Epidermal melanocyte (primary cell): ENCODE measurements around the gene KCNJ15.
"Not testable (repeated sequence)": the region's sequence is repeated elsewhere in the genome, so short reads cannot be mapped to it uniquely, and the experiment has no call there.

Experiments used
- DNase-seq: peaks from one replicate; pipeline ENCODE4 v3.0.0; 2011; ENCODE audit warnings: low spot score; ENCODE audit not compliant: insufficient read length

KCNJ15 gene

DNA sequence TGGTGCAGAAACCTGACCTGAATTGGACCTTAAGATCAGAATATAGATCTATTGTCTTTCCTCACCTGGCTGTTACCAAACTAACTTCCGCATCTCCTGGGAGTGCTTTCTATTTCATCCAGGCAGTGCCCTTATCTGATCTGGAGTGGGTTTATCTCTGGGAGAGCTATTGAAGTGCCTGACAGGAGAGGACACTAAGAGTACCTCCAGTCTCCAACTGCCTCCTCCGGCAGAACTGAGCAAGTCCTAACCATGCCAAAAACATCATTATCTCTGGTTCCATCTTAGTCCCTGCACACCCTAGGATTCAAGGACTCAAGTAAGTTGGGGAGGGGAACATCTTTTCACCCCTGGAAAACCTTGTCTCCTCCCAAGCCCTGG, 12.4 kb upstream of the KCNJ15 start:
- no peak for DNase-seq

DNA sequence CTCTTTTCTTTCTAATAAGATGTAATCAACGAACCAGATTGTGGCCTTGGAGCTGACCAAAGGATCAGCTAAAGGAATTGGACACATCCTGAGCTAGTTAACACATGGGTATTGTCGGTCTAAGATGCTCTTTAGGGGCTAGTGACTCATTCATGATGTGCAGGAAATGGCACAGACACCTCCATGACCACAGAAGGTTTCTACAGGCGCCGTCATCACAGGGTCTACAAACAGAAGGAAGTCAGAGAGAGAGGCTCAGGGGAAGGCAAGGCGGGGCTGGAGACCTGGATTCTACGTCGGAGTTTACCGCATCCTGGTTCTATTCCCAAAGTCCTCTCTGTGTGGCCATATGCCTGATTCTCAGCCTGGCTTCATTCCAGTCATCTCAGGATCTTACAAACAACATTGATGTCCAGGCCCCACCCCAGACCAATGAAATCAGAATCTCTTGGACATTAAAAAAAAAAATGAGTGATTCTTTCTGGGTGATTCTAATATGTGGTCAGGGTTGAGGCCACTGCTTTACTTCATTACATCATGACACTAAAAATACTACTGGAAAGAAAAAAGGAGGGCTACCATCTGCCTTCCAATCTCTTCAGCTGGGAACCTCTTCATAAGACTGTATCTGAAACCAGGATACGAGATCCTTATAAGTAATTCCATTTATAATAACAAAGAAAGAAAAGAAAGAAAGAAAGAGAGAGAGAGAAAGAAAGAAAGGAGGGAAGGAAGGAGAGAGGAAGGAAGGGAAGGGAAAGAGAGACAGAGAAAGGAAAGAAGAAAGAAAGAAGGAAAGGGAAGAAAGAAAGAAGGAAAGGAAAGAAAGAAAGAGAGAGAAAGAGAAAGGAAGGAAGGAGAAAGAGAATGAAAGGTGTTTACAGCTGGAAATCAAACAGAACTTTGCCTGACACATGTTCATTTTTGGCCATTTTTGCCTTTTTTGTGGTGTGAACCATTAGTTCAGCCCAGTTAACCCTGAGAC, 11.6 kb upstream of the KCNJ15 start:
- DNase-seq = no peak

DNA sequence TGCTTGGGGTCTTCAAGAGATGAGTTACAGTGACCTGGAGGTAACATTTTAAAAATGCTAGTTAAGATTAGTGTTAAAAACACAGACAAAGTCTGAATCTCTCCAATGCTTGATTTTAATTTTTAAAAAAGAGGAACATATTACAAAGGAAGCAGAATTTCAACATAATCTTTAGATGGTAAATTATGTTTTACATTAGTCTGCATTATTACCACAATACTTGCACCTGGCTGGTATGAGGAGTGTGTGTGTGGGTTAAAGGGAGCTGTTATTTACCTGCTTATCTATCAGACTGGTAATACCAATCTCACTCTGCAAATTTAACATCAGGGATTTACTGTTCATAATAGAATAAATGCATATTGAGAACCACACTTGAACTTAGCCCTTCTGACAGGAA, 10.3 kb upstream of the KCNJ15 start:
- no peak for DNase-seq

DNA sequence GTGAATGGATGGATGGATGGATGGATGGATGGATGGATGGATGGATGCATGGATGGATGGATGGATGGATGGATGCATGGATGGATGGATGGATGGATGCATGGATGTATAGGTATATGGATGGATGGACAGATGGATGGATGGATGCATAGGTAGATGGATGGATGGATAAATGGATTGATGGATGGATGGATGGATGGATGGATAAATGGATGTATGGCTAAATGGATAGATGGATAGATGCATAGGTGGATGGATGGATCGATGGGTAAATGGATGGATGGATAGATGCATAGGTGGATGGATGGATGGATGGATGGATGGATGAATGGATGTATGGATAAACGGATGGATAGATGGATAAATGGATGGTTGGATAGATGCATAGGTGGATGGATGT, 9.7 kb upstream of the KCNJ15 start:
- not testable (repeated sequence) for DNase-seq

DNA sequence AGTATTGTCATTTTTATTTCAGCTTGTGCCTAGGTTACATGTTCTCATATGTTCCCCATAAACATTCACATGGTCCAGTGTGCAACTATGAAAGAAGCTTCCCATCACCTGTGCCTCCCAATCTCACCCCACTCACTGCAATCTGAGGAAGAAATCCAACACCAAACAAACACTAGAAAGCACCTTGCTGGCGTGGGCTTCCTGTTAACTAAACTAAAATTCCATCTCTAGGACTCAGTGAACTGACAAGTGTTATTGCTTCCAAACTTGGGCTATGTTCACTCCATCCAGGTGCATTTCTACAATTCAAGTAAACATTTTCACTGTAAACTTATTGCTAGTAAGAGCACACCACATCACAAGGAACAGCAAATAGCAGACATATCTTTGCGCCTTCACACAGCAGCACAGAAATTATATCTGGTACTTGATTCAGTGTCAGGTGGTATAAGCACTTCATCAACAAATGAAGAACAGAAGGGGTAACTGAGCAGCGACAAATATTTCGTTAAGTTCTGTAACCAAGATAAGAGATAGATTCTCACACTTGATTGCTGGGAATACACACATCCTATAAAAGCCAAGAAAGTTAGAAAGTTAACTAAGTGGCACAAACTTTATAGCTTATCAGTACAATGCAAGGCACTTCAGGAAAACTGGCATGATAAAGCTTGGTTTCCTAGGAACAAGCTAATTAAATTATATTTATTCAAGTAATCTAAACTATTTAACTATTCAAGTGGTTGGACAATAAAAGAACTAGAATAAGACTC, 8.9 kb upstream of the KCNJ15 start:
- DNase-seq = no peak

DNA sequence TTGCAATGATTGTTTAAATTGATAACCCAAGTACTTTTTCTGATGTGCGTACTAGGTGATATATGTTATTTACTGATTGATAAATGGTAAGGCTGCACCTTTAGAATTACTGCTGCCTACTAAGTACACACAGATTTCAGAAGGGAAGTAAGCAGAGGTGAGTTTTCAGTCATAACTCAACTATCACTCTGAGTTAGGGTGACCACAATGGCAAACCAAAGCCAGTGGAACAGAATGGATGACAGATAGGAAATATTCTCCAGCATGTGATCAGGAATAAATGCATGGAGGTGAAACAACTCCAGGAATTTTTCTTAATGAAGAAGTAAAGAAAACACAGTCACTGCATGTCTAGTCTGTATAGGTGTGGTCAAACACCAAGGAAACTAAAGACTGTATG, 7.5 kb upstream of the KCNJ15 start:
- no peak for DNase-seq

DNA sequence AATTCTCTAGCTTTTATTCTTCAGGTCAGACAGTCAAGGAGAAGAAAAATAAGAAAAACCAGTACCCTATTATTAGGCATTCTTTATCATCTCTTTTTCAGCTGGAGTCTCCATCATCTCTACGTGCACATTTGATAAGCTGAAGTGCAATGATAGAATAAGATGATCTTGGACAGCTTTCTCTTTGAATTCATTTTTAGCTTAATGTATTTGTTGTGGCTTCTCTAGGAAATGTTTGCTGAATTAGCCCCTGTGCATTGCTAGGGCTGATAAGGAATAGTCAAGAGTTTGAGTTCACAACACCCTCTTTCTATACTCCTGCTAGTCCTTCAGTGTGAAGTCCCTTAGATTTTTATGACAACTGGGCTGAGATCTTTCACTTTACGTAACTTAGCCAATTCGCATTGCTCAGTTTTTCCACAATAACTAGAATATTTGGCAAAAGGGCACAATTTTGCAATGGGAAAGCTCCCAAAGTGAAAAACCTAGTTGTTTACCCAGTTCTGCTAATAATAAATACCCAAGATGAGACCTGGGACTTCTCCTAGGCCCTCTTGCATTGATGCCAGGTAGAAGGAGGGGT, 7.0 kb upstream of the KCNJ15 start:
- no peak for DNase-seq

DNA sequence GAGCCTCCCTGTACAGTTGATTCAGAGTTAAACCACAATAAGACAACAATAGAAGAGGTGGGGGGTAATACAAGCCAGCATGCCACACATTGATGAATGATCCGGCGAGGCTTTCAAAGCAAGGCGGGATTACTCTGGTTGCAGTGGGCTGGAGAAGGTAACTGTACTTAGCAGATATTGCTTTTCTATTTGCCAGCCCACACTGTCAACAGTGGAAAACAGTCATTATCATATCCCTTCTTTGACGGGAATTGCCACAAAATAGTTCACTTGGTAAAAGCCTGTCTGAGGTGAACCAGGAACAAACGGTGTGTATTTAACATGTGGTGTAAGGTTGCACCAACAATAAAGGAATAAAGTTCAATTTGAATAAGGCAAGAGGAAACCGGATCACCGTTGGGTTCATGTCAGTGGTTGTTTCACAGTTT, 5.8 kb upstream of the KCNJ15 start:
- DNase-seq = no peak

DNA sequence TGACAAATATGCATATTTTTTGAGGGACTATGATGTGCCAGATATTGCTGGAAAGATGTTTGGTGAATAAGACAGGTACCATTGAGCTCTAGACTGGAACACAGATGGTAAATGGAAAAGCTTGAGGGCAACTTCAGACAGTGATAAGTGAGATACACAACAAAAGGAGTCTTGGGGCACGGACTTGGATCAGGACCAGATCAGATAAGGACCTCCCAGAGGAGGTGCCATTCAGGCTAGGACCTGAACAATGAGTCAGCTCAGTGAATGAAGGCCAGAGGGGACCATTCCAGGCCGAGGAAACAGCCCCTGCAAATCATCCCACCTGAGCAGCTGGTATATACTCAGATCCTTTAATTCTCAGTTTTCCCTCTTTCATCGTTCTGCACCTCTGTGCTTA, 1.8 kb upstream of the KCNJ15 start:
- DNase-seq = no peak

DNA sequence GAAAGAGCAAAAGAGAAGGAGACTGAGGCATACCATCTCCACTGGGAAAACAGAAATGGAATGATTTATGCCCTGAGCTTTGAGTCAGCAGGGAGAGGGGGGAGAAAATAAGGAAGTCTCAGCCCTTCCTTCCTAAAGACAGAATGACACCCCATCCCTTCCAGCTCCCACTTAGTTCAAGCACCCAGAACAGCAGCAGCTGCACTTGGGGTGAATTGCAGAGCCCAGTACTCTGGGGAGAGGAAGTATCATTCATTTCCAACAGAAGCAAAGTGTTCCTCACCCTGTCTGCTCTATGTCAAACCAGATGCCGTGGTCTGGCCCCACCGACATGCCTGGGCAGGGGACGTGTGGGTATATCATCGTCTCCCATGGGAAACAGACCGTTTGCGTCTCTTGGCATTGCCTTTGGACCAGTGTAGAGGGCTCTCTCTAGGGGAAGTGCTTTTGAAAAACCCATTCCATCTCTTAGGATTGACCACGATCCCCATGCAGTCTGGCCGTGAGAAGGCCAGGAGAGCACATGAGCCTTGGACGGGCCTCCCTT, 1.1 kb upstream of the KCNJ15 start:
- no peak for DNase-seq

DNA sequence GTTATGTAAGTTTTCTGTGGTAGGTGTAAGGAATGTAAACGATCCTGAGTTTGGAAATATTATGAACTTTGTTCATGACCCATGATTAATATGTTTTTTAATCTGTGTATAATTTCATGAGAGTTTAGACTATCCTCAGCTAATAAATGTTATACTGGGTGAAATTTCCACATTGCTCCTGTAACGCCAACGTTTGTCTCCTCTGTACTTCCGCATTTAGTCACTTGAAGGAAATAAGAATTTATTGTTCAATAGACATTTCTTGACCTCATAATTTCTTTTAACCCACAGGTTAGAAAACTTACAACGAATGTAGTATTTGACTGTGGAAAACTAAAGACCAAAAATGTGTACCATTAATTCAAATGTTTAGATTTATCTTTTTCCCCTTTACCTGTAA, 876 bp downstream of the KCNJ15 start:
- no peak for DNase-seq

DNA sequence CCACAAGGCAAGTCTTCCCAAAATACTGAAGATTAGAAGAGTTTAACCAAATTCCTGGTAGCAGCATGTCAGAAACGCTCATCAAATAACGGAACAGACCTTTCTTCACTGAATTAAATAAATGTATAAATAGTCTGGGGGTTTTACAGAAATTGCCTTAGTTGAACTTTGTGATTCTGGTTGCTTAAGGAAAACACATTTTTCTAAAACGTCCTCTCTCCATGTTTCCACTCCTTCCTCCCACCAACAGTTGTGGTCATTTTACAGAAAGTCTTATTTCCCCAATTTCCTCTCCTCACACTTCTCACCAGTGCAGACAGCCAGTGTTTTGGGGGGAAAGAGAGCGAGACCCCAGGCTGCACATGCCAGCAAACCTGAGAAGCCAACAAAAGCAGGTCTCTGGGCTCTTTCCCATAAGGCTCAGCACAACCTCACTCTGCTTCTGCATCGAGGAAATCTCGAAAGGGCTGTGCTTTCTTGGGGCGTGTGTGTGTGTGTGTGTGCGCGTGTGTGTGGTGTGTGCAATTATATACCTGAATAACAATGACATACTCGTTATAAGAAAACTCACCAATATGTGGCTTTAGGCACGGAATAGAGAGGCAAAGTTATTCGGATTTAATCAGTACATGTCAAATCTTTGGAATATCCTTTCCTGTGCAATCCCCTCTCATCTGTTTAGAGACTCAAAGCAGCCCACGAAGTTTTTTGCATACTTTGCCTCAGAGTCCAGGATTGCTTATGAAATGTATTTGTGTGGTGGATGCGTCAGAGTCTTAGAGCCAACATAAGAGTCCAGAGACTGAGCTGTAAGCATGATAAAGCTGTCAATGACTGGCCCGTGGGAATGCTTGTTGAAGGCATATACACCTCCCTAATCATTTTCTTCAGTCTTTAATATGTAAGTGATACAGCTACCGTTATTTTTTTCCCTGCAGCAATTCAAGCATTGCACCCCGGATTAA, 2.0 kb downstream of the KCNJ15 start:
- no peak for DNase-seq

DNA sequence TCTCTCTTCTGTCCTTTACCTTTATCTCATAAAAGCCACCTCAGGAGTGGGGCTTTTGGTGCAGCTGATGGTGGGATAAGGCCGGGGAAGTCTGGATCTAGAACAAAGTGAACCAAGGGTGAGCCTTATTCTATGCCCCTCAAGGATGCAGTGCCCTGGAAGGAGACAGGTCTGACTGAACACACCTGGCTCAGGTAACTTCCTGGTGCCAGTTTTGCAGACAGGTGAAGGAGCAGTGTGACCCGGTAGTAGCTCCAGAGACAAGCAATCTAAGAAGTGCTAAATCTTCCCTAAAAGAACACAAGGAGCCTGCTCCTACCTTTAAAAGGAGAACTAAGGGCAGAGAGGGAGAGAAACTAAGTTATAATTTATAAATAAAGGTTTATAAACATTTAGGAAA, 2.9 kb downstream of the KCNJ15 start:
- DNase-seq = no peak

DNA sequence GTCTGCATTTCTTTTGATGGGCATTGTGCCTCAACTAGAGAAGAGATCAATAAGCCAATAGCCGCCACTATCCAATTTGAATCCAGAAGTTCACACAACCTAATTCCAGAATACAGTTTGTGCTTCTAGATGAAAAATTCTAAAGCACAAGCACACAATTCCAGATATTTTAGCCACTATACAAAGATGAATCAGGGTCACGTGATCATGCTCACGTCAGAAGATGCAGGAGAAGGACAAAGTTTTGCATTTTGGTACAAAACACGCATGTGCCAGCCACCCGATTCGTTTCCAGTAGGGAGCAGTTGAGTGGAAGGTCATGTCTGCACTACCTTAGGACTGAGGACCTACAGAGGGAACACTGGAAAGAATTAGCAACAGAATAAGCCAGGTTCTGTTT, 3.6 kb downstream of the KCNJ15 start:
- DNase-seq = no peak

DNA sequence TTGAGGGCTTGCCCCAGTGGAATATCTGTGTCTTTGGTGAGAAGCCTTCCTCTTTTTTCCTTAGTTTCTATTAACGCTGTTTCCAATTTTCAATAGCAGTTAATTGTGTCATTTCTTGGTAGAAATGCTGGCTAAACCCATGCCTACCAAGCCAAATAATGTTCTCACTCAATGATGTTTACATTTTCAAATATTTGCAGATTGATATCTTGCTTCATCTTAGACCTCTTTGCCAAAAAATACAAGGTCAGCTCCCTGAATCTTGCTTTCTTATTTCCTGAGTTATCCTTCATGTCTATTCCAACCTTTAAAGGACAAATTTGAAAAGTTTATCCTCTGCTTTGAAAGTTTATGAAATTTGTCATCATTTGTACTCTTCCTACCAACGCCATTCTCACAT, 5.1 kb downstream of the KCNJ15 start:
- DNase-seq = no peak

DNA sequence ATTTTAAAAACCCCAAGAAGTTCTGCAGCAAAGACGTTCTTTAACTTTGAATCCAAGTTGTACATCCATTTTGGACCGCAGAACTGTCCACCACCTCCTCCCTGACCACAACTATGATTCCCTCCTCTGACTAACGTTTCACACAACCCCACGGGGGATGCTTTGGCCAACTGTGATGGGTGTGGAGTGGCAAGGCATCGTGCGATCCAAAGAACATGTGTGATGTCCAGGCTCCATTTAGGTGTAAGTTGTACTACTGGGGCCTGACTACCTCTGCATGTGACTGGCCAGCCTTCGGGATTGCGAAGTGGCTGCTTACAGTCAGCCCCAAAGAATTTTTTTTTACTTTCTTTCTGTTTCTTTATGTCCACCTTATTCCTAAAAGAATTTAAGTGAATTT, 6.7 kb downstream of the KCNJ15 start:
- DNase-seq = no peak

DNA sequence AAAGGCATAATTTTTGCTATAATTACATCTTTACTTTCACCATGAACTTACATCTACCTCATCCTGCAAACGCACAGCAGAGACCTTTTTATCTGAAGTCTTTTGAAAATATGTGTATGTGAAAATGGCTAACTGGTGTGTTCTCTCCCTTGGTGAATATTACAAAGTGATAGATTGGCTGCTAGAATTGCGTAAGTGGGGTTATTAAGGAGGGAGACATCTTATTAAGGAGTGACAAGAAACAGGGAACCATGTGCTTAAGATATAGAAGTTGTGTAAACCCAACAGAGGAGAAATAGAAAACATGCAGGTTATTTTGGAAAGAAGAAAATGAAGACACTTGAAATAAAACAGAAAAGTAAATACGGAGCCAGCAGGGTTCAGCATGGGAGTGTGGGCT, 7.8 kb downstream of the KCNJ15 start:
- no peak for DNase-seq

DNA sequence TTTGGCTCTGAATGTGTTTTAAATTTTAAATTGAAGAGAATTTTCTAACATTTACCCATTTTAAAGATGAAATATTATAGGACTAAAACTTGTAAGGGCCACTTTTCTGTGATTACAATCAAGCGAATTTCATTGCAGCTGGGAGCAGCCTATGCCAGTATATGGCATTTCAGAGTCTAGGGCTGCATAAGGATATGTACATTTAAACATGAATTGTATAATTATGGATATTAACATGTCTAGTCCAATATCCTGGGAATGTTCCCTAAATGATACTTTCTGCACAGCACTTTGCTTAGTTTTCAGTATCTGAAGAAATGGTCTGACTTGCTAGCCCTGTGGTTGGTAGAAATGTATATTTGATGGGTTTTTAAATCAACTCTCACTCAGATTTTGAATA, 8.4 kb downstream of the KCNJ15 start:
- DNase-seq = no peak

DNA sequence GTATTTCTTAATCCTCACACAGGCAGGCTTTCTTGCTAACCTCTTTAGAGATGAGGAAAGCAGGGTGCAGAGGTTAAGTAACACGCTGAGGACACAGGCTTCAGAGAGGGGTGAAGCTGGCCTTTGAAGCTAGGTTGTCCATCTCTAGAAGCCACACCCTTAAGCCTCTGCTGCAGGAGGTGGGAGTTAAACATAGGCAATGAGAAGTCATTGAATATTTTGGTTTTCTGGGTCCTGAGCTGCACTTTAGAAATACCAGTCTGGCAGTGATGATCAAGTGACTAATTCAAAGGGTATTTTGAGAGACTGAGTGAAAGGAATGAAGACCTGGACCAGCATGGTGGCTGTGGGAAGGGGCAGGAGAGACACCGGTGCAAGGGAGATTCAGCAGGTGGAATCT, 9.9 kb downstream of the KCNJ15 start:
- DNase-seq = no peak

DNA sequence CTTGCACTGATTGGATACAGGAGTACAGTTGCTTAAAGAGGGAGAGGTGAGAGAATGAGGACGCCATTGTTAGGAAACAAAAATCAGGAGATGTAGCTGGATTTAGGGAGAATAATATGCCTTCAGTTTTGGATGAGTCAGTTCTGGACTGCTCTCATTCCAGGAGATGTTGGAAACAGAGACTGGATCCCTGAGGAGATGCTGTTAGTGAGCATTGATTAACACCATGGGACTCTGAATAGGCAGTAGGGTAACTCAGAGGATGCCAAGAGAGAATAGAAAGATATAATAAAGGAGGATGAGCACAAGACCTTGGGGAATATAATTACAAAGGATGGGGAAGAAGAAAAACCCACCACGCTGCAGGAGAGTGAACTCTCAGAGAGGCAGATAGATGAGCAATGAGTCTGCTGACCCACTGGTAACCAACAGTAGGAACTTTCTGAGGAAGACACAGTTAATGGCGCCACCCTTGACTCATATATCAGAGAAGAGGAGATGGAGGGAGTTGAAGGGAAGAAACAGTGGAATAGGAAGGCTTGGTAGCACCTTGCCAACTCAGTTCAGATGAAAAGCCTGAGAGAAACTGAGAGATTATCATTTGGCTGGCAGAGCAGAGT, 10.5 kb downstream of the KCNJ15 start:
- DNase-seq = no peak
